Measurements from ENCODE around the gene PALM. TPM values are rescaled to one million over a fixed set of nuclear protein-coding genes. Genes with fewer than 3 reads are reported as not detected.

Gene PALM
- total and polyA plus RNA-seq, 2 donors = 2.2 to 11.7 TPM

DNA sequence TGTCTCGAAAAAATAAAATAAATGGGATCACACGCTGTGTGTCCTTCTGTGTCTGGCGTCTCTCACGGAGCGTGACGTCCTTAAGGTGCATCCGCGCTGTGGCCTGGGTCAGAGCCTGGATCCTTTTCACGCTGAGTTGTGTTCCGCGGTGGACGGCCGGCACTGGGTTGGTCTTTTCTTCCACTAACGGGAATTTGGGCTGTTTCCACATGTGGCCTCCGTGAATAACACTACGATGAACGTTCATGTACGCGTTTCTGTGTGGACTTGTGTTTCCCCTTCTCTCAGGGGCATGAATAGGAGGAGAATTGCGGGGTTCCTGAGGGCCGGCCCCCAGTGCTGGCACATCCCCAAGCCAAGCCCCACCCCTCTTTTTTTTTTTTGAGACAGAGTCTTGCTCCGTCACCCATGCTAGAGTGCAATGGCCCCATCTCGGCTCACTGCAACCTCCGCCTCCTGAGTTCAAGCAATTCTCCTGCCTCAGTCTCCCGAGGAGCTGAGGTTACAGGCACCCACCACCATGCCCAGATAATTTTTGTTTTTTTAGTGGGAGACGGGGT is 82.4 kb downstream of the PALM start:
- H3K27me3 ChIP-seq (ENCODE audit: control insufficient read depth in 2 of 2, insufficient read depth in 1 of 2, low read length in 1 of 2) = peaks cover 2 to 21% of the 10 kb centered on the region in 2 donors
- H3K4me3 ChIP-seq (ENCODE audit: low read length in 2 of 2) = no peak overlapping the region
- no peak overlapping the region for H3K27ac ChIP-seq (ENCODE audit: low read depth in 1 of 2, low read length in 1 of 2)
- no peaks in the 10 kb centered on the region for H3K9me3 ChIP-seq (ENCODE audit: control insufficient read depth in 2 of 2, insufficient read depth in 1 of 2, low read length in 1 of 2)
- H3K4me1 ChIP-seq (ENCODE audit: control insufficient read depth in 2 of 2, insufficient read depth in 2 of 2, low read length in 2 of 2) = peaks cover 0 to 6% of the 10 kb centered on the region in 2 donors
- no peak for DNase-seq (ENCODE audit: low read depth in 6 of 9, low spot score in 9 of 9)
- no peaks in the 10 kb centered on the region for H3K36me3 ChIP-seq (ENCODE audit: control insufficient read depth in 2 of 2, insufficient read depth in 2 of 2, low read length in 1 of 2)
- 94% methylated on average over 26 of the region's 26 CpGs for whole genome bisulfite sequencing

DNA sequence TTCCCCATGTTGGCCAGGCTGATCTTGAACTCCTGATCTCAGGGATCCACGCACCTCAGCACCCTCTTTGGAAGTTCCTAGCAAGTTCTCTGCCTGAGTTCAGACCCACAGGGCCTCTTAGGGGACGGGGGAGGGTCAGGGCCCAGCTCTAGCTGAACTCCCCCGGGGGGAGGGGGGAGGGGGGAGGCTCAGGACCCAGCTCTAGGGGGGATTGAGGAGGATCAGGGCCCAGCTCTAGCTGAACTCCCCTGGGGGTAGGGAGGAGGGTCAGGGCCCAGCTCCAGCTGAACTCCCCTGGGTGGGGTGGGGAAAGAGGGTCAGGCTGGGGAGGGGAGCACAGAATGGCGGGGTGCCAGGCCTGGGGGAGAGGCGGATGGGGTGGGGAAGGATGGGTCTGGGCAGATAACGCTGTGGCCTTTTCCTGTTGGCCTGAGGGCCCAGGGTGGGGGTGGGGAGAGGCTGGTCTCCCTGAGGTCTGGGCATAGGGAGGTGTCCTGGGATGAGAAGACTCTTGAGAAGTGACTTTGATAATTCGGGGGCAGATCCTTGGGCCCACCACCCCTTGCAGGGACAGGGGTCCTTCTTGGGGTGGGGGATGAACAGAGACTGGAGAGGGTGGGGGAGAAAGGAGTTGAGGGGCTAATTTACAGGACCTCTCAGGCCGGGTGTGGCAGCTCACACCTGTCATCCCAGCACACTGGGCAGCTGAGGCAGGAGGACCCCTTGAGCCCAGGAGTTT is 83.0 kb downstream of the PALM start:
- Histone ChIP-seq H3K4me3 (ENCODE audit: low read length in 2 of 2) (no peak overlapping the region), H3K36me3 (ENCODE audit: control insufficient read depth in 2 of 2, insufficient read depth in 2 of 2, low read length in 1 of 2) (no peaks in the 10 kb centered on the region), H3K4me1 (ENCODE audit: control insufficient read depth in 2 of 2, insufficient read depth in 2 of 2, low read length in 2 of 2) (peaks cover 0 to 9% of the 10 kb centered on the region in 2 donors), H3K9me3 (ENCODE audit: control insufficient read depth in 2 of 2, insufficient read depth in 1 of 2, low read length in 1 of 2) (no peaks in the 10 kb centered on the region), H3K27me3 (ENCODE audit: control insufficient read depth in 2 of 2, insufficient read depth in 1 of 2, low read length in 1 of 2) (peaks cover 2 to 21% of the 10 kb centered on the region in 2 donors), H3K27ac (ENCODE audit: low read depth in 1 of 2, low read length in 1 of 2) (no peak overlapping the region)
- no peak for DNase-seq (ENCODE audit: low read depth in 6 of 9, low spot score in 9 of 9)
- 84% methylated on average over 8 of the region's 8 CpGs for WGBS

DNA sequence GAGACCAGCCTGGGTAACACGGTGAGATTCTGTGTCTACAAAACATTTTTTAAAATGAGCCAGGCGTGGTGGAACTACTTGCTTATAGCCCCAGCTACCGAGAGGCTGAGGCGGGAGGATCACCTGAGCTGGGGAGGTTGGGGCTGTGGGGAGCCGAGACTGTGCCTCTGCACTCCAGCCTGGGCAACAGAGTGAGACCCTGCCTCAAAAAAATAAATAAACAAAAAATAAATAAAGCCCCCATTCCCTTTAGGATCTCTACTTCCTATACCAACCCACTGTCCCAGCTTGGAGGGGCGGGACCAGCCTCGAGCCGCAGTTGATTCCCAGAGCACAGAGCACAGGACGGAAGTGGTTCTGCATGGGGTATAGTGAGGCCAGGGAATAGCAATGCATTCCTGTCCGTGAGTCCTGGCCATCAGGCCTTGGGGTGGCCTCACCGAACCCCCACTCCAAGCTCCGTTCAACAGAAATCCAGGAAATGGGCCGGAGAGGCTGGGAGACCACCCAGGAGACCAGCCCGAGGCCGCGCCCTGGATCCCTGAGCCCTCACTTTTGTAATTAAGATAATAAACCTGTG is 83.7 kb downstream of the PALM start:
- no peaks in the 10 kb centered on the region for H3K9me3 ChIP-seq (ENCODE audit: control insufficient read depth in 2 of 2, insufficient read depth in 1 of 2, low read length in 1 of 2)
- 95% methylated on average over 16 of the region's 16 CpGs for WGBS
- no peaks in the 10 kb centered on the region for H3K36me3 ChIP-seq (ENCODE audit: control insufficient read depth in 2 of 2, insufficient read depth in 2 of 2, low read length in 1 of 2)
- H3K4me1 ChIP-seq (ENCODE audit: control insufficient read depth in 2 of 2, insufficient read depth in 2 of 2, low read length in 2 of 2) = peaks cover 0 to 9% of the 10 kb centered on the region in 2 donors
- H3K27ac ChIP-seq (ENCODE audit: low read depth in 1 of 2, low read length in 1 of 2) = no peak overlapping the region
- no peak for DNase-seq (ENCODE audit: low read depth in 6 of 9, low spot score in 9 of 9)
- peaks cover 2 to 21% of the 10 kb centered on the region in 2 donors for H3K27me3 ChIP-seq (ENCODE audit: control insufficient read depth in 2 of 2, insufficient read depth in 1 of 2, low read length in 1 of 2)
- no peak overlapping the region for H3K4me3 ChIP-seq (ENCODE audit: low read length in 2 of 2)

DNA sequence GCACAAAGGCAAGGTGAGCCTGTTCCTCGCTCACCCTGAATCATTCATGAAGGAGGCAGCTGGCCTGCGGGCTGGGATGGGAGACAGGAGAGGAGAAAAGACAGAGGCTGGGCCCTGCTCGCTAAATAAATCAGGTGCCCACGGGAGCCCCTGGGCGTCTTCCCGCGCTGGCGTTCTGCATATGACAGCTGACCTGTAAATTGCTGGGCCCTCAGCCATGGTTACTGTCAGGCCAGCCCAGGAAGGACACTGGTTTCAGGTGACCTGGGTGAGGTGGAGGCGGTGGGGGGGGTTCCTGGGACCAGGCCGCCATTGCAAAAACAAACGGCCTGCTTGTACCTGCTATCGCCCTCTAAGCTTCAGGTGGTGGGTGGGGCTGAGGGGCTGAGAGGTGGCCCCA is 85.1 kb downstream of the PALM start:
- Histone ChIP-seq H3K4me3 (ENCODE audit: low read length in 2 of 2) (no peak overlapping the region), H3K9me3 (ENCODE audit: control insufficient read depth in 2 of 2, insufficient read depth in 1 of 2, low read length in 1 of 2) (peaks cover 0 to 3% of the 10 kb centered on the region in 2 donors), H3K27ac (ENCODE audit: low read depth in 1 of 2, low read length in 1 of 2) (no peak overlapping the region), H3K36me3 (ENCODE audit: control insufficient read depth in 2 of 2, insufficient read depth in 2 of 2, low read length in 1 of 2) (peaks cover 0 to 4% of the 10 kb centered on the region in 2 donors), H3K4me1 (ENCODE audit: control insufficient read depth in 2 of 2, insufficient read depth in 2 of 2, low read length in 2 of 2) (peaks cover under 1 to 9% of the 10 kb centered on the region in 2 donors), H3K27me3 (ENCODE audit: control insufficient read depth in 2 of 2, insufficient read depth in 1 of 2, low read length in 1 of 2) (peaks cover 2 to 17% of the 10 kb centered on the region in 2 donors)
- 93% methylated on average over 12 of the region's 12 CpGs for WGBS
- DNase-seq (ENCODE audit: low read depth in 6 of 9, low spot score in 9 of 9) = no peak

DNA sequence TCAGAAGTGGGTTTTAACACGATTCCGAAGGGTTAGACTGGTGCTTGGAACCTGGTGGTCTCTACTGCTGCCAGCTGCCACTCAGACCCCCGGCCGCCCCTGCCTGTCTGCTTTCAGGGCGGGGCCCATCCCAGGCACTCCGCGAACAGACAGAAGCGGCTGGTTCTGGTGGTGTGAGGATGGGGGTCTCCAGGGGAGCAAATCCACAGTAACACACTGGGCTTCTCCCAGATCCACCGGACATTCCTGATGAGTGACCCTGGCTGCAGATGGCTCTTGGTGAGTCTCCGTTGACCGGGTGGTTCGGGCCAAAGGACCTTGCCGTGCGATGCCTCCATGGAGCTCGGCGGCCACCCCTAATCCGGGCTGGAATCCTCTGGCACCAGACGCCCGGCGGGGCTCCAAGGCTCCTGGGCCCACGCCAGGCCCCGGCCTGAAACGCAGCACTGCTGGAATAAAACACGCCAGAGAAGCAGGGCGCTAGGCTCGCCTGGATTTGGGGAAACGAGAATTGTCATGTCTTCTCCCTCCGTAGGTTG is 86.4 kb downstream of the PALM start:
- no peak for DNase-seq (ENCODE audit: low read depth in 6 of 9, low spot score in 9 of 9)
- Histone ChIP-seq H3K36me3 (ENCODE audit: control insufficient read depth in 2 of 2, insufficient read depth in 2 of 2, low read length in 1 of 2) (peaks cover 9 to 15% of the 10 kb centered on the region in 2 donors), H3K9me3 (ENCODE audit: control insufficient read depth in 2 of 2, insufficient read depth in 1 of 2, low read length in 1 of 2) (peaks cover 0 to 6% of the 10 kb centered on the region in 2 donors), H3K27me3 (ENCODE audit: control insufficient read depth in 2 of 2, insufficient read depth in 1 of 2, low read length in 1 of 2) (peaks cover 0 to 7% of the 10 kb centered on the region in 2 donors), H3K4me1 (ENCODE audit: control insufficient read depth in 2 of 2, insufficient read depth in 2 of 2, low read length in 2 of 2) (peaks cover 11 to 16% of the 10 kb centered on the region in 2 donors), H3K27ac (ENCODE audit: low read depth in 1 of 2, low read length in 1 of 2) (no peak overlapping the region), H3K4me3 (ENCODE audit: low read length in 2 of 2) (no peak overlapping the region)
- WGBS = 96% methylated on average over 28 of the region's 28 CpGs

DNA sequence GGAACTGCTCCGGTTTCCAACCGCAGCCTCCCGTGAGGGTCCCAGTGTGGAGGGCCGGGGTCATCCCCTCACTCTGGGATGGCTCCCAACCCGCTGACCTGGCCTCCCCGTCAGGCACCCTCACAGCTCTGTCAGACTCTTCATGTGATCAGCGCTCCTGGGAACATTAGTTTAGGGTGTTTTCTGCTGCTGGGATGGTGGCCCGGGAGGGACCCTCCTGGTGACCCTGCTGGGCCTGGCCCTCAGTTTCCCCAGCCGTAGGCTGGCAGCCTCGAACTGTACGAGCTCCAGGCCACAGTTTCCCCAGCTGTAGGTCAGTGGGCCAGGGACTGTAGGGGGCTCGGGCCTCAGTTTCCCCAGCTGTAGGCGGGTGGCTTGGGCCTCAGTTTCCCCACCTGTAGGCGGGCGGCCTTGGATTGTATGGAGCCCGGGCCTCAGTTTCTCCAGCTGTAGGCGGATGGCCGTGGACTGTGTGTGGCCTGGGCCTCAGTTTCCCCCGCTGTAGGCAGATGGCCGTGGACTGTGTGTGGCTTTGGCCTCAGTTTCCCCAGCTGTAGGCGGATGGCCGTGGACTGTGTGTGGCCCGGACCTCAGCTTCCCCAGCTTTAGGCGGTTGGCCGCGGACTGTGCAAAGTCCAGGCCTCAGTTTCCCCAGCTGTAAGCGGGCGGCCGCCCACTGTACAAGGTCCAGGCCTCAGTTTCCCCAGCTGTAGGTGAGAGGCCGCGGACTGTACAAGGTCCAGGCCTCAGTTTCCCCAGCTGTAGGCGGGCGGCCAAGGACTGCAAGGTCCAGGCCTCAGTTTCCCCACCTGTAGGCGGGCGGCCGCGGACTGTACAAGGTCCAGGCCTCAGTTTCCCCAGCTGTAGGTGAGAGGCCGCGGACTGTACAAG is 87.2 kb downstream of the PALM start:
- peak overlapping the region; percentile 58 to 64 for H3K4me3 ChIP-seq (ENCODE audit: low read length in 2 of 2)
- DNase-seq (ENCODE audit: low read depth in 6 of 9, low spot score in 9 of 9) = no peak
- WGBS = 87% methylated on average over 39 of the region's 39 CpGs
- peaks cover 0 to 6% of the 10 kb centered on the region in 2 donors for H3K9me3 ChIP-seq (ENCODE audit: control insufficient read depth in 2 of 2, insufficient read depth in 1 of 2, low read length in 1 of 2)
- no peak overlapping the region for H3K27ac ChIP-seq (ENCODE audit: low read depth in 1 of 2, low read length in 1 of 2)
- peaks cover 0 to 3% of the 10 kb centered on the region in 2 donors for H3K27me3 ChIP-seq (ENCODE audit: control insufficient read depth in 2 of 2, insufficient read depth in 1 of 2, low read length in 1 of 2)
- peaks cover 14 to 24% of the 10 kb centered on the region in 2 donors for H3K4me1 ChIP-seq (ENCODE audit: control insufficient read depth in 2 of 2, insufficient read depth in 2 of 2, low read length in 2 of 2)
- peaks cover 17 to 23% of the 10 kb centered on the region in 2 donors for H3K36me3 ChIP-seq (ENCODE audit: control insufficient read depth in 2 of 2, insufficient read depth in 2 of 2, low read length in 1 of 2)

DNA sequence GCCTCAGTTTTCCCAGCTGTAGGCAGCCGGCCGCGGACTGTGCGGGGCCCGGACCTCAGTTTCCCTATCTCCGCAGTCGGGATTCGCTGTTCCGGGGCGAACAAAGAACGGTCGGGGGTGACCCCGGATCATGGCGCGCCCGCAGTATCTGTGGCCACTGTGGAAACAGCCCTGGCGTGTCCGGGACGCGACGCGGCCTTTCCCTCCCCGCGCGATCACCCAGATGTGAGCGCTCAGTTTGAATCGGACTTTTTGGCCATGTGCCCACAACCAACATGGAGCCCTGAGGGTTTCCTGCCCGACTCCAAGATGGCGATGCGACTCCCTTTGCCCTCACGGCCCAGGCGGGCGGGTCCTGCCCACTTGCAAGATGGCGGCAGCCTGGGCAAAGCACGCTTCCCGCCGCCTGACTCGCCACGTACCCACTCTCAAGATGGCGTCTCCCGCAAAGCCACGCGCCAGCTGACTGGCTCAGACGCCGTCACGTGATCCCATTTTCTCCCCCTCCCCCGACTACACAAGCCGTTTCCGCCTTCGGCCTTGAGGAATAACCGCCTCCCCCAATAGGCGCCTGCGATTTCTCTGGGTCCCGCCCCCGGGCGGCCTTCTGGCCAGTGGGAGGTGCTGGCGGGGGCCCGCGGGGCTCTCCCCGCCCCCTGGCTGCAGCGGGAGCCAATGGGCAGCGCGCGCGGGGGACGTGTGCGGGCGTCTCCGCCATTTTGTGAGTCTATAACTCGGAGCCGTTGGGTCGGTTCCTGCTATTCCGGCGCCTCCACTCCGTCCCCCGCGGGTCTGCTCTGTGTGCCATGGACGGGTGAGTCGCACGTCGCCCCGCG is 88.2 kb downstream of the PALM start, which contains the start of gene PTBP1:
PTBP1 (plus strand) TSS at position 761 of the 836 bp plus-strand sequence; CDS start at position 807, 46 bp downstream.
- peak within 1 kb of the TSS; percentile 58 to 97 for H3K4me3 ChIP-seq (ENCODE audit: low read length in 2 of 2)
- H3K4me1 ChIP-seq (ENCODE audit: control insufficient read depth in 2 of 2, insufficient read depth in 2 of 2, low read length in 2 of 2) = peaks cover 14 to 34% of the 10 kb centered on the region in 2 donors
- H3K27me3 ChIP-seq (ENCODE audit: control insufficient read depth in 2 of 2, insufficient read depth in 1 of 2, low read length in 1 of 2) = no peaks in the 10 kb centered on the region
- H3K9me3 ChIP-seq (ENCODE audit: control insufficient read depth in 2 of 2, insufficient read depth in 1 of 2, low read length in 1 of 2) = peaks cover 0 to 6% of the 10 kb centered on the region in 2 donors
- under 1% methylated on average over 83 of the region's 83 CpGs for WGBS
- peak within 1 kb of the TSS; percentile 83 to 97 for H3K27ac ChIP-seq (ENCODE audit: low read depth in 1 of 2, low read length in 1 of 2)
- H3K36me3 ChIP-seq (ENCODE audit: control insufficient read depth in 2 of 2, insufficient read depth in 2 of 2, low read length in 1 of 2) = peaks cover 23 to 33% of the 10 kb centered on the region in 2 donors
- DNase-seq (ENCODE audit: low read depth in 6 of 9, low spot score in 9 of 9) = peak; percentile 97 to 100 (median 100)
